GM18519 (cell line): Measurements from ENCODE around the gene DNMT3L.
"Not testable (repeated sequence)": the region's sequence is repeated elsewhere in the genome, so short reads cannot be mapped to it uniquely, and the experiment has no call there.

Experiments
- ATAC-seq: cut with Tn5 transposase; IDR thresholded peaks from one replicate; pipeline ENCODE4 v1.9.1; 2021; ENCODE audit warnings: mild to moderate bottlenecking, moderate library complexity; ENCODE audit not compliant: unreplicated experiment, low FRiP score

DNMT3L gene

DNA sequence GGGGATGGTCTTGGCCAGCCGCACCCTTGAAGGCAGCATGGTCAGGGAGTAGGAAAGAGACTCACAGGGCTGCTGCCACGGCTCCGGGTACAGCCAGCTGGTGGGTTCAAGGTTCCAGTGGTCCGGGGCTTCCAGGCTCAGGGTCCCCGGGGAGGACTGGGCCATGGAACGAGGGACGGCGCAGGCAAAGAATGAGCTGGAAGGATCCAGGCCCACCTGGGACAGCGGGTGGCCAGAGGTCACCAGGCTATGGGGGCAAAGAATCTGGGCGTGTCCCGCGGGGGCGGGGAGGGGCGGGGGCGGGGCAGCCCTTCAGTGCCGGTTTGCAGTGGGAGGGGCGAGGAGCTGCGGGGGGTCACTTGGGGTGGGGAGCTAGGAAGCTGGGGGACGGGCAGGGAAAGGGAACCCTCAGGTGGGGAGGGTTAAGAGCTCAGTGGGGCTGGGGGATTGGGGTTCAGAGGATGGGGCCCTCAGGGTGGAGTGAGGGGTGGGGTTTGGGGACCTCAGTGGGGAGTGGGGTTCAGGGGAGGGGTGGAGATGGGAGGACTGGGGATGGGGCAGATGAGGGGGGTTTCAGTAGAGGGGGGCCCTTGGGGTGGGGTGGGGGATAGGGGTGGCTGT, at the start of gene DNMT3L:
Gene DNMT3L, minus strand, starts transcription at position 223 of the 621 bp plus-strand sequence. CDS start 638 bp downstream, outside the sequence.
- ATAC-seq: no peak

DNA sequence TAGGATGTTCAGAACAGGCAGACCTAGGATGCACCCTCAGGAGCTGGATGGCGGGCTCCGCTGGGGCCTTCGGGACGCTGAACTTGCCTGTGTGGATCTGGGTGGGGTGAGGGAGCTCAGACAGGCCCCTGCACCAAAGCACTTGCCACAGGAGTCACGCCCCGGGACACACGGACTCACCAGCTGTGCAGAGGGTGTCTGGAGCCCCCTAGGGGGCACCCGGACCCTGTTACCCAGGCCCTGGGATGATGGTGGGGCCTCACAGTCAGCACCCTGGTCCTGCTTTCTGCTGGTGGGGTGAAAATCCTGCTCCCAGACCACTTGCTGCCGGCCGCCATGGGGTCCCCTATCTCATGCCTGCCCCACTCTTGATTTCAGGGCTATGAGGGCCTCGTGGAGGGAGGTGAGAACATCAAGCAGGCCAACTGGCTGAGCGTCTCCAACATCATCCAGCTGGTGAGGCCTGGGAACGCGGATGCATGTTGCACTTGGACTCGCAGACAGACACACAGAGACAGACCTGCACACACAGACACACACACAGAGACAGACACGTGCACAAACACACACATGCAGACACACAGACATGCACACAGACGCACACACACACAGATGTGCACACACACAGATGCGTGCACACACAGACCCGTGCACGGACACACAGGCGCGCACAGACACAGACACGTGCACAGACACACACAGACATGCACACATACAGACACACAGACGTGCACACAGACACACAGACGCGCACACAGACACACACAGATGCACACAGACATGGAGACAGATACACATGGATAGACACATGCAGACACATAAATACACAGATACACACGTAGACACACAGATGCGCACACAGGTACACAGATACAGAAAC, 49.2 kb upstream of the DNMT3L start:
- ATAC-seq: no peak

DNA sequence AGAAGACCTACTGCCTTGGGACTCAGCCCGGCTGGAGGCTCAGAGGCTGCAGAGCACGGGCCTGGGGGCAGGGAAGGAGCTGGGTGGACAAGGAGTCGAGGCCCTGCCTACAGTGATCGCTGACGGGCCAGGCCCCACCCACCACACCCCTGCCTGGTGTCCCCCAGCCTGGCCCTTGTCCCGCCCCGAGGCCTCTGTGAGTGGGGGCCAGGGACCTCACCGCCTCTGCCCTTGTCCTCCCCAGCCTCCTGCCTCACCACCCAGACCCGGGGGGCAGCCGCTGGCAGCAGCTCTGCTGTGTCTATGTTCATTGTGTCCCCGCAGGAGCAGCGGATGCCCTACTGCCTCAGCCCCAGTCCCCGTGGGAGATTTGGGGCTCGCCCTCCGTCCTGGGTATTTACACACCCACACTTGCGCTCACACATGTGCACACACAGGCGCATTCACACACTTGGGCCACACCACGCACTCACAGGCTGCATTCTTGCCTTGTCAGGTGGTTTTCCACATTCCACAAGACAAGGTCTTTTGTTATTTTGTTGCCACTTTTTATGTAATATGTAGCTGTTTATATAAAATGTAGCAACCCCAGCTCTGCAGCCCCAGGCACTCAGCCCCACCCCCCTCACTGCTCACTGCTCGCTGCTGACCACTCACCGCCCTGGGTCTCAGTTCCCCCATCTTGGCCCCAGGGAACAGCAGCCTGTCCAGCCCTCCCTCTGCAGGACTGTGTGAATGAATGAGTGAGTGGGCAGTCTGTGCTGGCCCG, 45.4 kb upstream of the DNMT3L start:
- no peak for ATAC-seq

DNA sequence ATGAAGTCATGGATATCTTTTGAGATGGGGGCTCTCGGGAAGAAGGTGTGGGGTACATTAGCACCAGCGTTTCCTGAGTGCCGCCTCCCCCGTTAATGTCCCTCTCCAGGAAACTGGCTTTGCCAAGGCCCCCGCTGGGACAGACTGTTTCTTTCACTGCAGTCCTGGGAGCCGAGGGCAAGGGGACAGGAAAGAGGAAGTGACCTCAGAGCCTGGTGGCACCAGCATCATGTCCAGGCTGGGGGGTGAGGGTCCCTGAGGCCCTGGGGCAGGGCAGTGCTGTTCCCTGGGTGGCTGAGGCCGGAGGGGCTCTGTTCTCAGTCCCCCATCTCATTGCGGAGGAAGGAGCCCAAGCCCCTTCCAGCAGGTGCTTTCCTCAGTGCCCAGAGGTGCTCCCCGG, 44.0 kb upstream of the DNMT3L start:
- ATAC-seq: no peak

DNA sequence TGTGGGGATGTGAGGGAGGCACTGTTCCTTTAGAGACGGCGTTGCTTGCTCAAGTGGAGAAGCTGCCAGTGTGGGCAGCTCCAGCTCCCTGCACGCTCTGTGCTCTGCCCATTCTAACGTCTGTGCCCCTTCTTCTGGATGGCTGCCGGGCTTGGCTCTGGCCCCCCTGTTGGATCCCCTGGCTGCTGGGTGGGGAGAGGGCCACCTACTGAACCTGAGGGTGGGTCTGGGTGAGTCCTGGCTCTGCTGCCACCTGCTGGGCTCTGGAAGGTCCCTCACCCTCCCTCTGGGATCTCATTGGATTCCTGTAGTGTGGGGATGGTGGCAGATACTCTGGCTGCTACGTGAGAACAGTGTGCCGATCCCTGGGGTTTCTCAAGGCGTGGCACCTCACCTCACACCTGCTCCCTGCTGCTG, 43.2 kb upstream of the DNMT3L start:
- ATAC-seq: no peak

DNA sequence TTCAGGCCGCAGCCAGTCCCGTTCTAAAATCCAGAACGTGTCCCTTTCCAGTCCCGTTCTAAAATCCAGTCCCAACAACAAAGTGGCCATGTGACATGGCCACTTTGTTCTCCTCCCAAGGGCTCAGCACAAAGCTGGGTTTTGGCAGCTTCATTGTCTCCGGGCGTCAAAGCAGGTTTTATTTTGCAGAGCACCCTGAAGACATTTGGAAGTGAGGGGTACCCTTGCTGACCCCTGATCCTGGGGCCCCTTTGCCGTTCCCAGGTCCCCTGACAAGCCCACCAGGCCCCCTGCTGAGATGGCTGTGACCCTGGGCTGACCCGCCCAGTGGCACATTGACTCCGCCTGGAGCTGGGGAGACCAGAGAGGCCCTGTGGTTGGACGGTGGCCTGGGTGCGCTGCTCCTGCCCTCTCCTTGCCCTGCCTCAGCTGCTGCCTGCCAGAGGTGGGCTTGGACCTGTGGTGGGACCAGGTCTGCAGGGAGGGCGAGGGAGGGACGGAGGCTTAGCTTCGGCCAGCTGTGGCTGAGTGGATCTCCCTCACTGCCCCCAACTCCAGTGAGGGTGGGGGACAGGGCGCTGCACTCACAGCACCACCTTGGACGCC, 42.4 kb upstream of the DNMT3L start:
- no peak for ATAC-seq

DNA sequence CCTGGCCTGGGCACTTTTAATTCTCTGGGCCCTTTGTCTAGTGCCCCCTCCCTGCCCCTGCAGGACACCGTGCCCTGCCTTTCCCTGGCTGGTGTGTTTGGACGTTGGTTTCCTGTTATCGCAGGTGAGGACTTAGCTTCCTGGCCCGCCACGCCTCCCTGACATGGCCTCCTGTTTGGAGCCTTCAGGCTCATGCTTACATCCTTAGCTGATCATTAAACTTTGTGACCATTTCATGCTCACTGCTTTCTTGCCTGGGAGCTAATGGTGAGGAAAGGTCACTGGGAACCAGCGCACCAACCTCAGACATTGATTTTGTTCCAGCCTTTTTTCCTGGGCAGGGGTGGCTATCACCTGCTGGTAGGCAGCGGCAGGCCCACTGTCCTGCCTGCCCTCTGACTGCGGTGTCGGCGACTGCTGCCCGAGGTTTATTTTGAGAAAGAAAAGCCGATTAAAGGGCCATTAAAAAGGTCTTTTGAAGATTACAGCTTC, 41.8 kb upstream of the DNMT3L start:
- ATAC-seq: no peak

DNA sequence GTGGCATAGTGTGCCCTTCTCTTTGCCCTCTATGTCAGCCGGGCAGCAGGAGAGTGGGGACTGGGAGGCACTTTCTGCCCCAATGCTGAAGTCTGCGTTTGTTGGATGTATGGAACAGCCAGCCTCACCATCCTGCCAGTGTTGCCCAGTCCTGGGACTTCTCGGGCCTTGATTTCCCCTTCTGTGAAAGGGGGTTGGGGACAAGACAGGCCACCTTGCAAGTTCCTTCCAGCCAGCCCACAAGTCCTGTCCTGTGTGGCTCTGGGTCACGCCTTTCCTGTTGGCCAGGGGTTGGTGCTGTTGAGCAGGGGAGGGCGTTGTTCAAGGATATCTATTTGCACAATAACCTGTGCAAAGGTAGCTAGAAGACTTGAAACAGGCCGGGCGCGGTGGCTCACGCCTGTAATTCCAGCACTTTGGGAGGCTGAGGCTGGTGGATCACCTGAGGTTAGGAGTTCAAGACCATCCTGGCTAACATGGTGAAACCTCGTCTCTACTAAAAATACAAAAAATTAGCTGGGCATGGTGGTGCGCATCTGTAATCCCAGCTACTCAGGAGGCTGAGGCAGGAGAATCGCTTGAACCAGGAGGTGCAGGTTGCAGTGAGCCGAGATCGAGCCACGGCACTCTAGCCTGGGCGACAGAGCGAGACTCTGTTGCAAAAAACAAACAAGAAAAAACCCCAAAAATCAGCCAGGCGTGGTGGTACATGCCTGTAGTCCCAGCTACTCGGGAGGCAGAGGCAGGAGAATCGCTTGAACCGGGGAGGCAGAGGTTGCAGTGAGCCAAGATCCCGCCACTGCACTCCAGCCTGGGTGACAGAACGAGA, 41.1 kb upstream of the DNMT3L start:
- not testable (repeated sequence) for ATAC-seq

DNA sequence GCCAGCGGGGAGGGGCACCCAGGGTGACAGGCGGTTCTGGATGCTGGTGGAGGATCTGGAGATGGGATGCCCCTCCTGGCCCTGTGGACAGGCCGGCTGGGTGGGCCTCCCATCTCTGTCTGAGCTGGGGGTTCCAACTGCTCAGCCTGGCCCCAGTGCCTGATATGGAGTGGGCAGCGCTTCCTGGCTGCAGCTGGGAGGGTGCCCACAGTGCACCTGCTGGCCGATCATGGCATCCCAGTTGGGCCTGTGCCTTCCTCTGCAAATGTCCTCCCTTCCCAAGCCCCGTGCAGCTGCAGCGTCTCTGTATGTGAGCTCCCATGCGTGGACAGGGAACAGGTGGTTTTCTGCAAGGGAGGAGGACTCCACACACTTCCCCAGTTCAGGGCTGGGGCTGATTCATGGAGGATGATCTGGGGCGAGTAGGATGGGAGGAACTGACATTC, 40.3 kb upstream of the DNMT3L start:
- ATAC-seq: no peak

DNA sequence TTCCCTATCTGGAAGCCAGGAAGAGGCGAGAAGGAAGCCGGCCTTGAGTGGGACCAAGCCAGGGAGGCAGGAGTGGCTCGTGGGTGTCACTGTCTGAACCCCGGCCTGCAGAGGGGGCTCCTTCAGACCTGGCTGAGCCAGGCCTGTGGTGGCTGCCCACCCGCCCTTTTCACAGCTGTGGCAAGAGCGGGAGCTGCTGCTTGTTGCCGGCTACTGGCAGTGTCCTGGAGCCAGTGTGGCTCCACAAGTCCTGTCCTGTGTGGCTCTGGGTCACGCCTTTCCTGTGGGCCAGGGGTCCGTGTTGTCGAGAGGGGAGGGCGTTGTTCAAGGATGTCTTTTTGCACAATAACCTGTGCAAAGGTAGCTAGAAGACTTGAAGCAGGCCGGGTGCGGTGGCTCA, 39.4 kb upstream of the DNMT3L start:
- no peak for ATAC-seq

DNA sequence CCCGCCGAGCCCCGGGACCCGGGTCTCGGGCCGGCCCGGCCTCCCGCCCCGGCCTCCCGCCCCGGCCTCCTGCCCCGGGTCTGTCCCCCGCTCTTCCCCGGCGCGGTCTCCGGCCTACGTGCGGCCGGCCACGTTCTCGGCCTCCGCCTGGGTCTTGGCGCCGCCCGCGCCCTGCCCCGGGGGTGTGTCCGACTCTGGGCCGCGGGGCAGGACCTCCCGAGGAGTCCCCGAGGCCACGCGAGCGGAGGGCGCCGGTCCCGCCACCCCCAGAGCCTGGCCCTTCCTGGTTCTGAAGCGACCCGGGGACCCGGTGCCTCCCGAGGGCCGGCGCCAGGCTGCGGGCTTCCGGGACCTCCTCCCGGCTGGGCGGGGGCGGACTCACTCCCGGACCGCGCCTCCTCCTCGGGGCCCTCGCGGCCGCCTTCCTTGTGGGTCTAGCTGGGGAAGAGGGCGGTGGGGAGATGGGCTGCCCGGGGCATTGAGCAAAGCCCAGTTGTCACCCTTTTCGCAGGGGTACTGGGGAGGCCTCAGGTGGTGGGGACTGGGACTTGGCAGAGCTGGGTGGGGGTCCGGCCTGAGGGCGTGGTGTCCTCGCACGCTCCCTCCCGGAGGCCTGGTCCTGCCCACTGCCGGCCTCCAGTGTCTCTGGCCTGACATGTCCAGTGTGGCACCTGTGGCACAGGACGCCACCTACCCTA, 38.7 kb upstream of the DNMT3L start:
- ATAC-seq: no peak

DNA sequence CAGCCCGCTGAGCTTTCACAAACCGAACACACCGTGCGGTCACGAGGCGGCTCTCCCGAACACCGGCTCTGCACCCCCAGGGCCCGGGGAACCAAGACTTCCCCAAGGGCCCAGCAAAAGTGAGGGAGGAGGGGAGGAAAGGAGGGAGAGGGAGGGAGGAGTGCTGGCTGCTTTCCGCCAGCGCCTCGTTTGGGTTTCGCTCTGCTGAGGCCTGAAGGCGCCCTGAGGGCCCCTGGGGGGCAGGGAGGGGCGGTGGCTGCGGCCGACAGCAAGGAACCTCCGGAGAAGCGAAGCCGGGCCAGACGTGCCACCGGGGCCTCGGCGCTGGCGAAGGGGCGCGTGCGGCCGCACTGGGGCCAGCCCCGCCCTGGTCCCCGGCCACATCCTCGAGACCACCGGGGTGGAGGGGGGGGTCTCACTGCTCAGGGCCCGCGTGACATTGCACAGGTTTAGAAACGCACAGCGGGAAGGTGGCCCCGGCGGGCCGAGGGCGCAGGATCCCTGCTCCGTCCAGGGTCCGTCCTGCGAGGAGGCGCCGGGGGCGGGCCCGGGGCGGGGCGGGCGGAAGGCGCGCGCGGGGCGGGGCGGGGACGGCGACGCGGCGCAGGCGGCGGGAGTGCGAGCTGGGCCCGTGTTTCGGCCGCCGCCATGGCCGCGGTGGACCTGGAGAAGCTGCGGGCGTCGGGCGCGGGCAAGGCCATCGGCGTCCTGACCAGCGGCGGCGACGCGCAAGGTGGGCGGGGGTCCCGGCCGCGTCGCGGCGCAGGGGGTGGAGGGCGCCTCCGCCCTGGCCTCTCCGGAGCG, 38.0 kb upstream of the DNMT3L start, which contains the start of gene PFKL:
Gene PFKL, plus strand, starts transcription at position 596 of the 804 bp plus-strand sequence. Its CDS starts 53 bp downstream, at position 649.
- no peak for ATAC-seq

DNA sequence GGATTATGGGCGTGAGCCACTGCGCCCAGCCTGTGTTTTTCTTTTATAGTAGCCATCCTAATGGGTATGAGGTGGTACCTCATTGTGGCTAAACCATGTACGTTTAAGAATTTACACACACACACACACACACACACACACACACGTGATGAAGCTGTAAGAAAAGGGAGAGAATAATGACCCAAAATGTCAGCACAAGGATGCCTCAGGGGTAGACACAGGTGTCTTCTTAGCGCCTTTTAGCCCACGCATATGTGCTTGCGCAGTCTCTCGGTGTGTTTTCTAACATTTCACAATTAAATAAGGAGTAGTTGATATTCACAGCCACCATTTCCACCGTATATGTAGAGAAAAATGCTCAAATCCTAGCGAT, 37.4 kb upstream of the DNMT3L start:
- ATAC-seq: no peak

DNA sequence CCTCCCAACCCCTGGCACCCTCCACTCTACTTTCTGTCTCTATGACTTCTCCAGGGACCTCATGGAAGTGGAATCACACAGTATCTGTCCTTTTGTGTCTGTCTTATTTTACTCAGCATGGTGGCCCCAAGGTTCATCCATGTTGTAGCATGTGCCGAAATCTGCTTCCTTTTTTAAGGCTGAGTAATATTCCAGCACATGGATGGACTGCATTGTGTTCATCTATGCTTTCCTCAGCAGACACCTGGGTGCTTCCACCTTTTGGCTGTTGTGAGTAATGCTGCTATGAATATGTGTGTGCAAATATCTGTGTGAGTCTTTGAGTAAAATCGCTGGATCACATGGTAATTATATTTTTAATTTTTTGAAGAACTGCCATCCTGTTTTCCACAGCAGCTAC, 36.6 kb upstream of the DNMT3L start:
- no peak for ATAC-seq

DNA sequence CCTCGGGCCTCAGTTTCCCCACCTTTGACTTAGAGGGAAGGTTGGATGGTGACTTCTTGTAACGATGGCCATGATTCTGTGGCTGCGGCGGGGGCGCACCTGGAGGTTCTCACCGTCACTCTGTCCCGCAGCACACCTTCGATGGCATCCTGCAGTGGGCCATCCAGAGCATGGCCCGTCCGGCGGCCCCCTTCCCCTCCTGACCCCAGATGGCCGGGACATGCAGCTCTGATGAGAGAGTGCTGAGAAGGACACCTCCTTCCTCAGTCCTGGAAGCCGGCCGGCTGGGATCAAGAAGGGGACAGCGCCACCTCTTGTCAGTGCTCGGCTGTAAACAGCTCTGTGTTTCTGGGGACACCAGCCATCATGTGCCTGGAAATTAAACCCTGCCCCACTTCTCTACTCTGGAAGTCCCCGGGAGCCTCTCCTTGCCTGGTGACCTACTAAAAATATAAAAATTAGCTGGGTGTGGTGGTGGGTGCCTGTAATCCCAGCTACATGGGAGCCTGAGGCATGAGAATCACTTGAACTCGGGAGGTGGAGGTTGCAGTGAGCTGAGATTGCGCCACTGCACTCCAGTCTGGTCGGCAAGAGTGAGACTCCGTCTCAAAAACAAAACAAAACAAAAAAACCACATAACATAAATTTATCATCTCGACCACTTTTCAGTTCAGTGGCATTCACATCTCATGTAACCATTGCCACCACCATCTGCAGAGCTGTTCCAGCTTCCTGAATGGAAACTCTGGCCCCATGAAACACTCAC, 36.0 kb upstream of the DNMT3L start:
- ATAC-seq: no peak

DNA sequence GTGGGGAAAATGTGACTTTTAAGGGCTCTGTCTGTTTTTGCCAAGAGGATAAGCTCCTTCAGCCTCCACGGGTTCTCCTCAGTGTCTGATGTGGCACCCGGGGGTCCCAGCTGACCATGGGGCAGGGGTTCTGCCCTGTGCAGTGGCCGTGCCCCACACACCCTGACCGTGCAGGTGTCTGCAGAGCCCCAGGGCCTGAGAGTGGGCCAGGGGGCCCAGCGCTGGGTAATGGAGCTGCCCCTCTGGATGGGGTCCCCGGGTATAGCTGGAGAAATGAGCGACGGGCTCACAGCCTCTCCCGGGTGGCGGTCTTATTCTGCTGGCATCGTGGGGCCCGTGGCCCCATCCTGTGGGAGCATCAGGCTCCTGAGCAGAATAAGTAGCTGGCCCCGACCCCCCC, 35.2 kb upstream of the DNMT3L start:
- ATAC-seq: no peak

DNA sequence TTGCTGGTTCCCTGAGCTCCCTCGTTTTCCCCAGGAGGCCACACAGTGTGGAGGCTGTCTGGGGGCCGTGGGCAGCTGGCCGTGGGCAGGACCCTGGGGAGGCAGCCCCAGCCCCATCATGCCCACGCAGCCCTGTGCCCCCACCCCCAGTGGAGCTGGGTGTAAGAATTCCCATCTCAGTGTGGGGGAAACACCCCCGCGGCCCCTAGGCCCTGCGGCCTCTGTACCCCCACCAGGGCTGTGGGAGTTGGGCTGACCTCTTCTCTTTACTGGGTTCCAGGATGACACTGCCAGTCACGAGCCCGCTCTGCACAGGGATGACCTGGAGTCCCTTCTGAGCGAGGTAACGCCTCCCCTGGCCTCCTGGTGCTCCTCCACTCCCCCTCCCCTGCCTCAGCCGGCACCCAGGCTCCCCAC, 34.4 kb upstream of the DNMT3L start:
- ATAC-seq: no peak
